GM15510 (cell line): Measurements from ENCODE around the gene CACNA2D4.

Experiments
- POLR2A ChIP-seq: IDR thresholded peaks from 3 replicates; pipeline ENCODE4 v1.6.1; 2011; ENCODE audit warnings: borderline replicate concordance; ENCODE audit not compliant: insufficient read length; ENCODE audit errors: extremely low read depth

The CACNA2D4 gene

DNA sequence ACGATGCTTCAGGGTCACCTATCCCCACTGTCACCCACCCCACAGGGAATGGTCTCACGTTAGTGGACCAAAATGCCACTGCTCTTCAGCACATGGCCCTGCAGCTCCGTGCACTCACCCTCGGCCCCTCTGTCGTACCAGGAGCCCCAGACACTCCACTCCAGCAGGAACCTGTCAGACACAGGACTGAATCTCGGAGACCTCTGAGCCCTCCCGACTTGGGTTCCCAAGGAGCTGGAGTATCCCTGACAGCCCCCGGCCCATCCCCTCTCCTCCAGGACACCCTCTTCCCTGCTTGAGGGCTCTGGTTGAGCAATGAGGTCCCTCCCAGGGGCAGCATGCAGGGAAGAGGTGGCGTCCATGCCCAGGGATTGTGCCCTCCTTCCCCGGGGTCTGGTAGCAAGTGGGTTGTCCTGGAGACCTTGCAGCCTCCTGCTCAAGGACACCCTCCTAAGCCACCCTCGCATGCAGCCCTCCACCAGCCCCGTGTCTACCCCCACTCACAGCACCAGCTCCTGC is 118.5 kb downstream of the CACNA2D4 start:
- no peak for TF ChIP-seq POLR2A

DNA sequence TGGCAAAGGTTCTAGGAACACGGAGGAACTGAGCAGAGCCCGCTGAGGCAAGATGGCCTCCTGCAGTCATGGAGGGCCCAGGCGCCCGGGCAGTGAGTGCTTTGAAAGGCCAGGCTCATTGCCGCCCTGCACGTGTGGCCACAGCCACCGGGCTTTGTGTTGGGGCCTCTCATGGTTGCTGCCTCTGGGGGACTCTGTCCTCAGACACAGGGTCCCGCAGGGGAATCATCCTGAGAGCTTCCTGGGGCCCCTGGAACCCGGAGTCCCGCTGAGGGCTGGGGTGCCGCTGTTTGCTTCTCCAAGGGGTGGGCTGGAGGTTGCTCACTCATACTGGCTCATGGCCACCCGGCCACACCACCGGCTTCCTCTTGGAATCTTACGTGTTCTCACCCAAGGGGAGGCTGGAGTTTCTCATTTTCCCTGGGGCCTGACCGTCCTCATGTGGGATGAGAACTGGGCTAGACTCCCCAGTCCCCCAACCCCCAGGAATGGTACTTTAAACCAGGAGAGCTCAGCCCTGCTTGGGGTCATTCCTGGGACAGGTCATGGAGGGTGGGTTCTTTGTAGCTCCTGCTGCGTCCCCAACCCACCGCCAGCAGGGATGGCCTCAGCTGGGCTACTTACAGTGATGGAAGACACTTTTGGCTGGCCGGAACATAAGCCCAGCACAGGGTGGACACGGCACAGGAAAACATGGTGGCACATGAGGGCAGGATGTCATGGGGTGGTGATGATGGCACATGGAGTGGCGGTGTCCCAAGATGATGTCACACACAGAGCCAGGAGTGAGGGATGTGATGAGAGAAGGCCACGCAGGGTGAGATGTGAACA is 119.2 kb downstream of the CACNA2D4 start:
- no peak for TF ChIP-seq POLR2A

DNA sequence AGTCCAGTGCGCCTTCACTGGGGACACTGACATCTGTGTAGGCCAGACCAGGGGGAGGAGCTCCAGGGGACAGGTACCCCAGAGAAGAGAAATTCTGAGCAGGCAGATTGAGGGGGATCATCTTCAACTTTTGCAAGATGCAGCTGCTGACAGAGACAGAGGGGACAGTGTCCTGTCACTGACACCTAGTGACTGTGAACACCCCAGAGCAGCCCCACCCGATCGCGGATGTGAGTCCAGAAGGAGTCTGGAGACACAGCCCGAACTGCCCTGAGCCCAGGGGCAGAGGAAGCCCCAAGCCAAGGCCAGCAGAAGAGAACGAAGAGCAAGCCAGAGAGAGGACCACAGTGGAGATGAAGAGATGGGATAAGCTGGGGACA is 119.8 kb downstream of the CACNA2D4 start:
- TF ChIP-seq POLR2A = no peak

DNA sequence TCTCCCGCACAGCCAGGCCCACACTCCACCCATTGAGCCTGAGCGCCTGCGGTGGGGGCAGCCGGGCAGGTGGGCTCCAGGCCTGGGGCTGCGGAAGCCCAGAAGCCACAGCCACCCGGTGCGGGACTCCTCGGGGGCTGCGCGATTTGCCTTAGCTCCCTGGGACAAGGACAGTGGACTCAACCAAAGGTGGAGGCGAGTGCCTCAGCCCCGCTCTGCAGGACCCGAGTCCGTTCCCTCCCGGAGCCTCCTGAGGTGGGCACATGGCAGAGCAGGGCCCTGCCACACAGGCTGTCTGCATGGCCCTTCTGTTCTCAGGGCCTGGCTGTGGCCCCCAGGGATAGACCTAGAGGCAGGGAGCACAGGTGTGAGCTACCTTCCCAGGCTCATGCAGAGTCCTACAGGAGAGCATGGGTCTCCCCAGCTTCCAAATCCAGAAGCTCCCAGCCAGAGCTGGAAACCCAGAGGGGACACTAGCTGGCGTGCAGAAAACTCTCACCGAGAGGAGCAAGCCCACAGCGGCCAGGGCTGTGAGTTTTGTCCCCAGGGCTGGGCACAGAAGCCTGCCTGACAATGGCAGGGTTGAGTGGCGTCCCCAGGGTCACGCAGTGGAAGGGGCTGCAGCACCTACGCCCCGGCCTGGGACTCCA is 120.3 kb downstream of the CACNA2D4 start:
- no peak for TF ChIP-seq POLR2A

DNA sequence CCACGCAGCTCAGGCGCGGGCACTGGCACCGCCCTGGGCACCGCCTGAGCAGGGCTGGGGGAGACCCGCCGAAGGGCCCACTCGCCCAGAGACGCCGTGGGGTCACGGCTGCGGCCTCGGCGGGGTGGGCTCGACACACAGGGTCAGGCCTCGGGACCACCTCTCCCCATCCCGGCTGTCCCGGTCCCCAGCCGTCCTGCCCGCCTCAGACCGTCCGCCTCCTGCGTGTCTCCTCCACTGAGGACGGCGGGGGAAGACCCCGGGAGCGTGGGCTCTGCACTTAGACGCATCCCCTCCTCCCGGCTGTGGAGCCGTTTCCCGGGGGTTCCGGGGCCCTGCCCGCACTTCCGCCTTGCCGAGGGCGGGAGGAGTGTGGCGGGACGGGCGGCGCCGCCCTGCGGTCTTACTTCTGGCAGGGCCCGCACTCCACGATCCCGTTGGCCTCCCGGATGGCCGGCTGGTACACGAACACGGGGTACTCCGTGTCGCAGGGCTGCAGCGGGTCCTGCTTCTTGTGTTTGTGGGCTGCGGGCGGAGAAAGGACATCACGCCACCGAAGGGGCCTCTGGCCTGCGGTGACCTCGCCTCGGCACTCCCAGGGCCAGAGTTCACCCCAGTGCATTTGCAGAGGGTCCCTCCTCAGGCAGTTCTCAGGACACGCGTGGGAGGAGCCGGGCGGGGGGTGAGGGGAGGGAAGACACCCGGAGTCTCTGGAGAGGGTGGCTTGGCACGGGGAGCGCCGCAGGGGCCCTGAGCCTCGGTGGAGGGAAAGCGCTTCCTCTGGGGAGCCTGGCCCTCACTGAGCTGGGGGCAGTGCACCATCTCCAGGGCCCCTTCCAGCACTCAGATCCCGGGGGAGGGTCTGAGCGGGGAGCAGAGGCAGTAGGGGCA is 121.2 kb downstream of the CACNA2D4 start:
- TF ChIP-seq POLR2A = peak; percentile 69

DNA sequence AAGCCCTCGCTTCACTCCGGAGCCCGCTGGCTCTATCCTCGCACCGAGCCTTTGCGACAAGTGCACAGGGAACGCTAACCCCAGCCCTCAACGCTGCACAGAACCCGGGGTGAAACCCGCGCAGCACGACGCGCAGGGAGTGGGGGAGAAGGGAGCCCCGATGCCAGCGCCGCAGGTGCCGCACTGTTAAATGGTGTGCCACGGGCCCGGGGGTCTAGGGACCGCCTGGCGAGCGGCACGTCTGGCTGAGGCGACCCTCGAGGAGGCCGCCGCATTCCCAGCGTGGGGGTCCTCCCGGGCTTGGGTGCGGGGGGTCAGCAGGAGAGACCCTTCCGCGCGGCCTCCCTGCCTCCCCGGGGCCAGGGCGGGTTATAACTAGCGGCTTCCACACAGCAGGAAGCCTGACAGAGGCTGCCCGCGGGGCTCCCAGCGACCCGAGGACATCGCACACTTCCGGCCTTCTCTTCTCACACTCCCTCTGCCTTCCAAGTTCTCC is 121.9 kb downstream of the CACNA2D4 start:
- TF ChIP-seq POLR2A = no peak

DNA sequence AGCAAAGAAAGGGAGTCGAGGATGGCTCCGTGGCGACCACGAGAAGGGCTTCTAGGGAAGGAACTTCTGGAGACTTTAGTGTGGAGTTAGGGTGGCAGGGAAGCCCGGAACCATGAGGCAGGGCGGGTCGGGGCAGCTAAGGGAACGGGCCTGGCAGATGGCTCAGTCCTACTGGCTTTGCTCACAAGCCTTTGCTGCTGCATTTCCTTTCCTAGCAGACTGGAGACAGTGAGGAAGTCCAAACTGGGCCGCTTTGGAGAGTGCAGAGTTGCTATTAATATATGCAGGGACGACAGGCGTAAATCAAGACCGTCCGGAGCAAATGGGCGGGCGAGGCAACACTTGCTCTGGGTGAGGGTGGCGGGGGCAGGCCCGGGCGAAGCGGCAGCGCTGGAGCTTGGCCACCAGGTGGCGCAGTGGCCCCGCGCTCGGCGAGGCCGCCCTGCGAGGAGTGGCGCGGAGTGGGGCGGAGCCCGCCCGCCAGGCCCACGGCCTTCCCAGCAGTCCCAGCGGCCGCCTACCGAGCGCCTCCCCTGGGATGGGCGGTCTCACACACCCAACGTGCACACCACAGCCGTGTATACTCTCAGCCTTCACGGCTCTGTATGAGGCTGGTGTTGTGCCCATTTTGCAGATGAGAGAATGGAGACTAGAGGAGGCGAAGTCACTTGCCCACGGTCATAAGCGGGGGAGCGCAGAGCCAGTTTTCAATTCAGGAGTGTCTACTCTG is 122.5 kb downstream of the CACNA2D4 start:
- TF ChIP-seq POLR2A = peak; percentile 97

DNA sequence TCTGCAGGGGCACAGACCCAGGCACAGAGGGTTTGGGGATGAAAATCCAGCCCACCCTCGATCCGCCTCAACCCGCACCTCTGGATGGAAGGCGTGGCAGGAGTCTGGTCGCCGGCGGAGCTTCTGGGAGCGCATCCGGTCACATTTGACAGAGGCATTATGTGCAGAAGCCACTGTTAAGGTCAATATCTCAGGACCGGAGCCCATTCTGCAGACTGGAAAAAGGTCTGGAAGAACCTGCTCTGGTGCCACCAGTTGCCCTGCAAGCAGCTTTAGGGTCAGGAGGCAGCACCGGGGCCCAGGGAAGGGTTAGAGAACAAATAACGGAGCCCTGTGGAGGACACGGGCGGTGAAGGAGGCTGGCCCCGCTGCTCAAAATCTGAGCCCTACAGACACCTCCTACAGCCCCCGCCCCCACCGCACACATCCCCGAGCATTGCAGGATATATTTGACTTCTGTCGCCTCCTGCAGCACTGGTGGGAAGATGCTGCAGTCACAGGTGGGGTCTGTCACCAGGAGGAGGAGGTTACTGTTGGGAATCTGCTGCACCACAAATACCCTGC is 123.1 kb downstream of the CACNA2D4 start:
- no peak for TF ChIP-seq POLR2A

DNA sequence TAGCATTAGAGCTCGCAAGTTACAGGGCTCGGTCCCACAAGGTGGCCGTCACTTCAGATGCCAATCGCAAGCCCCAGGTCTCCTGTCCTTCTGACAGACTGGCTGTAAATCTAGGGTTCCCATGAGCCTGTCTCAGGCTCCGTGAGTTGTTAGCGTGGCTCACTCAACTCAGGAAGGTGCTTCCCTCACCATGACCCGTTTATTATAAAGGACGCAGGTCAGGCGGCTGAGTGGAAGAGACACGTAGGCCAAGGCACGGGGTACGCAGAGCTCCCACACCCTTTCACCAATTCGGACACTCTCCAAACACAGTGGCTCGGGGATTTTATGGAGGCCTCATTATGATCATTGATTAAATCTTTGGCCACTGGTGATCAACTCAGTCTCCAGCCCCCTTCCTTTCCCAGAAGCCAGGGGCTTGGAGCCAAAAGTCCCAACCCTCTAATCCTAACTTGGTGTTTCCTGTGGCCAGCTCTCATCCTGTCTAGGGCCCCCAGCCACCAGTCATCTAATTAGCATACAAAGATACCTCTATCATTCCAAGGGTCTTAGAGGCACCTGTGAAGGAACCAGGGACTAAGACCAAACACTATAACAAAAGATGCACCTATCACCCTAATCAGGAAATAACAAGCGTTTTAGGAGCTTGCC is 123.9 kb downstream of the CACNA2D4 start:
- no peak for TF ChIP-seq POLR2A

DNA sequence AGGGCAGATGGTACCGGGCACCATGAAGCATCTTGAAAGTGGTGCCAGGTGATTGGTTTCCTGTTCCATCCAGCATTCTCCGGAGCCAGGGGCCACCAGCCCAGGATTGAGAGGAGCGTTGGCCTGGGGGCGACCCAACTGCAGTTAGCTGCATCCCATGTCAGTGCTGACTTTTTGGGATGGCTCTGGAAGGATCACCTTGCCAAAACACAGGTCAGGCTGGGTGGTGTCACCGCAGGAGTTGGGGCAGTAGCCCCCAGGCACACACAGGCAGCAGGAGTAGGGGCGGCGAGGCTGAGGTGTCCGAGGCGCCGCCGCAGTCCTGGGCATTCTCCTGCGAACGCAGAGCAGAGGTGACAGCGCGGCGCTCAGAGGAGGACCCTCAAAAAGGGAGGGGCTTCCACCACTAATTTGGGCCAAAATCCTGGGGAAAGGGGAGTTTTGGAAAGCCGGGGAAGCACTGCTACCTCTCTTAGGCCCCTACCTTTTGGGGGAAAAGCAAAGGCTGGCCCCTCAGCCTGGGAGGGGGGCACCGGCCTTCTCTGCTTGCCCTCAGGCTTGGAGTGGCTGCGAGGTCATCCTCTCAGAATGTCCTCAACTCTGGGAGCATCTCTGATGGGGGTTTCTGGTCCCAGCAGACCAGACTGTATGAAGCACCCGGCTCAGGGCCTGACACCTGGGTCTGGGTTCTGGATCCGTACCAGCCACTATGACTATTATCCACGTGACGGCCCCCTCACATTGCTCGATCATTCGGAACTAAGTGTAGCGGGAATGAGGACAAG is 124.8 kb downstream of the CACNA2D4 start:
- TF ChIP-seq POLR2A = no peak

DNA sequence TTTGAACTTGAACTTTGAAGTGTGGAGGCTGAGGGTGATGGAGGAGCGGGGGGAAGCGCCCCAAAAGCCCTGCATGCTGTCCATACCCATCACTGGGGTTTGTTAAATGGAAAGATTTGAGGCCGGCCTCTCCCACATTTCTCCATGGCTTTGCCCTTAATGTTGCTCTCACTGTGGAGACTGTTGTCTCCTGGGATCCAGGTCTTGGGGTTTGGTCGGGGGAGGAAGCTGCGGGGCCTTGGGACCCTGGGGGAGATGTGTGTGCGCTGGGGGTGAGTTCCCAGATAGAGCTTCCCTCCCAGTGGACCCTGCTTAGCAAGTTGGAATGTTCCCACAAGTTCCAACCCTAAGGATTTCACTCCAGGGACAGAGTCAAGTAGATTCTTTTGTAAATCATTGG is 126.0 kb downstream of the CACNA2D4 start:
- TF ChIP-seq POLR2A = no peak

DNA sequence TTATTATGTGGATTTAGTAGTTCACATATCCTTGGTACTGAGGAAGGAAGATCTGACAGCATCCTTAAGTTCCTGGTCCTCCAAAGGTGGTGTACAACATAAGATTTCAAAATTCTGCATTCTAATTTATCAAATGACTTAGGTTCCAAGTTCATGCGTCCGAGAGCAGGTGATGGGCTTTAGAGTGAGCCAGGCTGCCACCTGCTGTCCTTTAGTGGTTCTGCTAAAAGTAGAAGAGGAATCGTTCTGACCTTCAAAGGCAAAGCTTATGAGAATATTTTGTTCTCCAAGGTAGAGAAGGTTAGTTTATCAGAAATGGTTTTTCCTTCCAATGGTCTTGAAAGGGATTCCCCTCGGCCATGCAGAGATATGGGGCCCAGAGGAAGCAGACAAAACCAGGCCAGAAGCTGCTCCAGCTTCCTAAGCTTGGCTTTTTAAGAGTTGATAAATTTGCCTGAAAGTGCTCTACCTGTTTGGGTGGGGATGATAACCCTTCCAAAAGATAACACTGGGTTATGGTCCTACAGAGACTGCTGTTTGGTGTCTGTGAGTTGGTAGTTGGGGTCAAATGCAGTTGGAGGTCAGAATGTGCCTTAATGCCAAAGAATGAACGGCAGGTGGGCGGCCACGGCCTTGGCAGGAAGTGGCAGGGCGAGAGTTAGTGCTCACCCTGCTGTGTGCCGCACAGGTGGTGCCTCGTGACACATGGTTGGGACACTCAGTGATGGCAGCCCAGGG is 127.2 kb downstream of the CACNA2D4 start:
- no peak for TF ChIP-seq POLR2A
